Fibroblast of skin of left quadriceps (primary cell): ENCODE results near the gene BCAN.
A peak's percentile ranks its signal among the peaks of the same experiment; 100 is the strongest.

Experiments used
- DNase-seq, 2 experiments: peaks; one replicate each; pipeline ENCODE4 v3.0.0-alpha.2; 2013; ENCODE audit warnings: low read depth in 2 of 2

Gene BCAN

DNA sequence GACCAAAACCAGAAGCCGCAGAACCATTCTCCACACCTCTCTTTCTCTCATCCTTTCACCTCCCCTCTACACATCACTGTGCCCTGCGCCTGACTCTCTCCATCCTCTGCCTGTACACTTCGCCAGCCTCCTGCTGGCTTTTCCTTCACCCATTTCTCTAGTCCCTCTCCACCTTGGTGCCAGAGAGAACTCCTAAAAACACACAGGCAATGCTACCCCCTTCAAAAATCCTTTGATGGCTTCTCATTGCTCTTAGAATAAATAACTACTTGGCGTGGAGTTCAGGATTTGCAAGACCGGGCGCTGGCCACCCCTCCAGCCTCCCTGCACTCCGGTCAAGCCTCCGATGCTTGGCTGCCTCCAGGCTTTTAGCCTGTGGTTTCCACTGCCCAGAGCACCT is 54.8 kb downstream of the BCAN start:
- no peak for DNase-seq

DNA sequence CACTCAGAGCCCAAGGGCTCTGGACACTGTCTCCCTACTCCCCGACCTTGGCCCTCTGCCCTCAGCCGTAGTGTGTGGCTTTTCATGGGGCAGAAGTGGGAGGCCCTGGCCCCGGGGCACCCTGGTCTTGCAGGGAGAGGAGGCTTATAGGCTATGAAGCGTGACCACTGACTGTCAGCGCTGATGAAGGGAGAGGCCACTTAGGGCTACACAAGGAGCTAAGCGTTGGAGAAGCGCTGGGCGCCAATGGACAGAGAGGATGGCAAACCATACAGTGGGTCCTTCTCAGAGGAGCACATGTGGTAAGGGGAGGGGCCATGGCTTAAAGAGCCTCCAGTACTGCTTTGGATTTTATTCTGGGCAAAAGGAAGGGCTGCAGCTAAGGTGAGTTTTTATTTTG is 55.6 kb downstream of the BCAN start:
- DNase-seq: no peak

DNA sequence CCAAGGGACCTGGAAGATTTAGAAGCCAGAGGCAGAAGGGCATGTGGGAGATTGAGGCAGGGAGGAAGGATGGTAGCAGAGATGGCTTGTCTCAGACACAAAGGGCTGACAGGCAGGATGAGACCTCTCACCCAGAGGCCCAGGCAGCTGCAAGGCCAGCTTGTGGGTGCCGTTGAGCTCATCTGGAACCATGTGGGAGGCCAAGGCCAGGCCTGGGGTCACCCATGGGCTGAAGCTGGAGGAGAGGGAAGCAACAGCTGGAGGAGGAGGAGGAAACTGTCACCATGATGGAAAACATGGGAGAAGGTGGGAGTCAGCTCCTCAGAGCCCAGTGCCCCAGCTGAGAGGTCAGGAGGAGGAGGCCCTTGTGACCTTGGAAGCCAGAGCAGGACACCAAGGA is 57.1 kb downstream of the BCAN start:
- no peak for DNase-seq

DNA sequence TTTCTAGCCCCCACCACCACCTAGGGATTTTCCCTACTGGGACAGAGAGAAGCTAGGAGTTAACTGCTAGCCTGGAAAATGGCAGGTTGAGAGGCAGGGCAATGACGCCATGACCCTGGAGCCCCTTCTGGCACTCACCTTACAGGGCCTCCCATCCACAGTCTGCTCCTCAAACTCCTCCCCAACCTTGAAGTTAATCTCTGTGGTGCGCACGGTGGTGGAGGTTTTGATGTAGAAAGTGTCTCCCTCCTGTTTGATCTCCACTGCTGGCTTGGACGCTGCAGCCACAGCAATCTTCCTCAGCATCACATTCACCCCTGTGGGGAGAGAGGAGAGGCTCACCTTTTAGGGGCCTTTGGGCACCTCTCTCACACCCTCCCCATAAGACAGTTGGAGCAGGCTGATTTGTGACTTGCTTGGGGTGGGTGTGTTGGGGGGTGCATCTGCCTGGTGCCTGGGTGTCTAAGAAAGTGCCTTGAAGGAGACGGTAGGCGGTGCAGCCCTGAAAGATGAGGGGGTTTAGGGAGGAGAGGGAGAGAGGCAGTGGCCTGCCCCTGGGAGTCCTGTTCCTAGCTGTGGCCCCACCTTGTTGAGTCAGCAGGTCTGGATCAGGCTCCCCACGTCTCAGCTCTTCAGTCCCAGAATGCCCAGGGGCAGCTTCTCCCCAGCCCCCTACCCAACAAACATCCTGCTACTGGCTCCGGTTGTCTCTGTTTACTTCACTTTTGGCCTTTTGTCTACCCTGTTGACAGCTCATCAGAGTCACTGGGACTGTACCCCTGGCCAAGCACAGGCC is 59.0 kb downstream of the BCAN start:
- no peak for DNase-seq

DNA sequence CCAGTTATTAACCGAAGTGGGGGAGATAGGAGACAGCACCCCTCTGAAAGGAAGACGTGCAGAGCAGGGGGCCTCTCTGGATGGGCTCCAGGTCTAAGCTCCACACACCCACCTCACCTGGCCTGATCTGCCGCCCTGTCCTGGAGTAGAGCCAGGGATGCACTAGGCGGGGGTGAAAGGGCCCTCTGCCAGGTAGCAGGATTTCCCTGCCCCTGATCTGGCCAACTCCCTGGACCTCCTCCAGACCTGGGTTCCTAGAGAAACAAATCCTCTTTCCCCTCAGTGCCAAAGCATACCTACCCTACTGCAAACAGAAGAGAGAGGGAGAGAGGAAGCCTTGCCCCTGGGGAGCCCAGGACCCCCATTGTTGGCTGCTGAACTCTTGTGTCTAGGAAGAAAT is 61.4 kb downstream of the BCAN start:
- no peak for DNase-seq

DNA sequence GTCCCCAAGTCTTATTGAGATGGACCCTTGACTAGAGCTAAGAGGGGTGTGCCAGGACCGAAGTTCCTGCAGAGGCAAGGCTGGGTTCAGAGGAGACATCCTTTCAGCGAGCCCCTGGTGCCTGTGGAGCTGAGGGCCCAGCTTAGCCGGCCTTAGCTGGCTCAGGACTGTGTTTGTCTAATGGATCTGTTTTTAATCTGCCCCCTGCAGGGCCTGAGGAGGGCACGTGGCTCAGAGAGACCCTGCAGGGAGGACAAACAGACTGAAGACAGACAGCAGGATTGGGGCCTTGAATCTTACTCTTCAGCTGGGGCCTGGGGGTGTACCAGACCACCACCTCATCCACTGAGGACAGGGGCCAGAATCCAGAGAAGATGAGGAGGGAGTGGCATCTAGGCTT is 61.8 kb downstream of the BCAN start:
- DNase-seq: no peak

DNA sequence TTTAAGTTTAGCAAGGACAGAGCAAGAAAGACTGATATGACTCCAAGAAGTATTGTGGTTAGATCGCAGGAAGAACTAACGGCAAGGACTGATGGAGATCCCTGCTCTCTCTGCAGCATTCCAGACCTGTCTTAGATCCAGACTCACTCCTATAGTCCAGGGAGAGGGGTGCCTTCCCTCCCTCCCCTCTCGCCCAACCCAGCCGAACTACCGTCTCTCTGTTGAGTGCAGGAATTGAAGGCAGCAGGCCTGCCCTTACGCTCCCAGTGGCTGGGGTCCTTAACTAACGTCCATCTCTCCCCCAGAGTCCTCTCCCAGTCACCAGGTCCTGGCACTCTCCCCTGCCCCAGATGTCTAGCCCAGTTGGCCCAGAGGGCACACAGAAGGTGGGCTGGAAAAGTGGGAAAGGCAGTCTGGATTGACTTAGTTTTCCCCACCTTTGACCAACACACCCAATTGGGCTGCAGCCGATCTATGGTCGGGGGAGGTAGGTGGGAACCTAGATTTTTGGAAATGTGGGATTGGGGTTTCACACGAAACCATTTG is 62.3 kb downstream of the BCAN start:
- DNase-seq: no peak

DNA sequence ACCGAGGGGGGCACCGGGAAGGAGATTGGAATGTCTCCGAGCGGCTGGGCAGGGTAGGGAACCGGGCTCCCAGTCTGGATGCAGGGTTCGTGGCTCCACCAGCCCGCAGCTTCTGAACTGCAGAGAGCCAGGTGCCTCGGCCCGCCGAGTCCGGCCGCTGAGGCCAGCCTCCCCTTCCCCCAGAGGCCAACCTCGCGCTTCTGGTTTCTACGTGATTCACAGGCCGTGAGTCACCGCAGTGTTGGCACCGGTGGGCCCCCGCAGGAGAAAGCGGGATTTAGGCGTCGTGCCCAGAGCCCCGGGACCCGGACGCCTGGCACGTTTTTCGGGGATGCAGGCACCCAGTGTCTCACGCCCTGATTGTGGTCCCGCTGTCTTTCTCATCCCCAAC is 63.0 kb downstream of the BCAN start:
- peak in 1 of 2 experiments; percentile 14 for DNase-seq

DNA sequence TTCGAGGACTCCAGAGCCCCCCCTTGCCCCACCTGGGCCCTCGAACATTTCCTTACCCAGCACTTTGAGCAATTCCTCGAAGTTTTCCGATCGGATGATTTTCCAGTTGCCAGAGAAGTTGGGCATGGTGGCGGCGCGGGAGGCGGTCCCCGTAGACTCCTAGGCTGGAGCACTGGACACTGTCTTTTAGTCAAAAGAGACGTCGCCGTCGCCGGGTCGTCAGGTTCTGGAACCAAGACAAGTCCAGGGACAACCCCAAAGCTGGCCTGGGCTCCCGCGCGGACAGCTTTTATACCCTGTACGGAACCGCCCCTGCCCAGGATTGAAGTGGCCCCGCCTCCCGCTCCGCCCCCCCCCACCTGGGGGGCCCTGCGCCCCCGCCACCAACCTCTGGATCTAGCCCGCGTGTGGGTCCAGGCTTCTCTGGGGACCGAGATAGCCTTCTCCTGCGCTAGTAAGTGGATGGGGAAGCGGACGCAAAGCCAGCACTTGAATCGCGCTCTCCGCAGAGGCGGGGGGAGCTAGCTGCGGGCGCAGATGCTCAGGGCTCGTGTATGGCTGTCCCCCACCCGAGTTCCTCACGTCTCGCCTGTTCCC is 63.5 kb downstream of the BCAN start, which contains the start of gene CRABP2:
Gene CRABP2, minus strand, starts transcription at position 263 of the 597 bp plus-strand sequence. Its CDS starts 137 bp downstream, at position 126.
- peak in 1 of 2 experiments; percentile 36 for DNase-seq

DNA sequence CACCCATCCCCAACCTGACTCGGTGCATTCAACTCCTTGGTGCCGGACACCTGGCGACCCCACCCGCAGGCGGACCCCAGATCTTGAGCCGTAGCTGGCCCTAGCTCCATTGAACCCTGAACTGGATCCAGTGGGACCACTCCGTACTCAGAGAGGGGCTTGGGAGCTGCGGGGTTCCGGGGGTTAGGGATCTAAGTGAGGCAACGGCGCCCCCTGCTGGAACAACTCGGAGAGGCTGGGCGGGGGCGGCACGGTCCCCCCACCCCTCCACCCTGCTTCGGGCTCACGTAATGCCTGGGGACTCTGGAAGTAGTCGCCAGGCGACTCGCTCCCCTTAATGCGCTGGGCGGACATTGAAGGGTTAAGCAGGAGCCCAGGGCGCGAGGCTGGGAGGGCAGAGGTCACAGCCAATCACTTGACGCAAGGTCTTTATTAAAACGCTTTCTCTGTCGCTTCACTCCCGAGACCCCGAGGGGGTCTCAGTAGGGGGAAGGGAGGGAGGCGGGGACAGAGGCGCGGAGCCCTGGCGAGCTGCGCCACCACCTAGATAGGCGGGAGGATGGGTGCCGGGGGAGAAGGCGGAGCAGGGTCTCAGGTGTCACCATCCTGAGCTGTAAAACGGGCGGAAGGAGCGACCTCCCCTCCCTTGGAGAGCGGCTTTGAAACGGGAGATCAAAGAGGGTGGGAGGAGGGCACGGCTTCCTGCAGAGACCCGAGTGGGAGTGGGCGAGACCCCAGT is 64.2 kb downstream of the BCAN start:
- peak in 1 of 2 experiments; percentile 55 for DNase-seq

DNA sequence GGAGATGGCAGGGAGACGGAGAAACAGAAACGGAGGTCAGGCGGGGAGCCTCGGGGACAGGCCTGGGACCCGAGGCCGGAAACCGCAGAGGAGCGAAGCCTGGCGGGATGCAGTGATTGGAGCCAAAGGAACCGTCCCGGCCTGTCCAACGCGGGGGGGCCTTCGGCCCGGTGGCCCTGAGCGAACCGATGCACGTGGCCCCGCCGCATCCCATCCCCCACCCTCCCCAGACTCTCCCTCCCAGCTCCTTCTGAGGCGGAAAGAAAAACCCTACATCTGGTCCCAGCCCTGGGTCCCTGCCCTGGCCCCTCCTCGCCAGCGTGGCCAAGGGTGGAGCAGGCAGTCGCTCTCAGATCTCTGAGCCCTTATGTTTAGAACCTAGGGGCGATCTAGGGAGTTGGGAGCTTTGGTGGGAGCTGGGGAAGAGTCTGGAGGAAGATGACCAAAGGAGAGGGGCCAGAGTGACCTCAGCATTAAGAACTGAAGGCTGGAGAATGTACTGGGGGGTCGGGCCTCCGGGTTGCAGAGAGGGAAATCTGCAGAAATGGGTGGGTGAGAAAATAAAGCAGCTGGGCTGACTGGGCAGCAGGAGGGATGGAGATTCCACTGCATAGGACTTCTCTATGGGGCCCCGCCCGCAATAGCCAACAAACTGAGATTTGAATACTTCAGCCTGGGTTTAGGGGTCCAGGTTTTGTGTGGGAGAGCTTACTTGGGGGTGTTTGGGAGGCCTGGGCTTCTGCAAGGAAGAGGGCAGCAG is 64.9 kb downstream of the BCAN start:
- DNase-seq: peak in 1 of 2 experiments; percentile 66

DNA sequence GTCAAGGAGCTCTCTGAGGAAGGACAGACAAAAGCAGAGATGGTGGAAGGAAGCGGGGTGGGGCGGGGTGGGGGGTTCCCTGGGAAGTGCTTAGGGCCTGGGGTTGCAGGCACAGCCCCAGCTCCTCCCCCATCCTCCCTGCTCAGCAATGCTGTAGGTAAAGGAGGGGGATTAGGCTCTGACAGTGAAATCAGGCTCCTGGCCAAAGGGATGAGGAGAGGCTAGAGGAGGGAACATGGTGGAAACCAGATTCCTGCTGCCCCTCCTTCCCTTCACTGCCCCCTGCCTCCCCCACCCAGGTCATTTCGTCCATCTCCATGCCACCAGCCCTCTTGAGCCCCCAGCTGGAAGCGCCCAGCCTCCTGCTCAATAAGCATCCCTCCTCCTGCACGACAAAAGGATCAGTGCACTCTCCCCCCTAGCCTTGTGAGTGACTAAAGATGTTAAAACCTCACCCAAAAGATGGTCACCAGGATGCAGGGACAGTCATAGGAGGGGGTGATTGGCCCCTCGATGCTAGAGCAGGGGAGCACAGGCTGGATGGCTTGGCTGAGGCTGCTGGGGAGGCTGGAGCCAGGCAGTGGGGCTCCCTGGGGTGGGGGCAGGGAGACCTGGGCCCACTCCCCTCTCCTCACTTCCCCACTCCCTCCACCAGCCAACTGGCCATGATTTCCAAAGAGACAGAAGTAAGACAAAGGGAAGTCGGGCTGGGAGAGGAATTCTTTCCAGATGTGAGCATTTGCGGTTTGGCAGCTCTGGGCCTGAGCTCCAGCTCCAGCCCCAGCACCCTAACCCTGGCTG is 65.7 kb downstream of the BCAN start:
- peak; percentile 74 to 78 for DNase-seq

DNA sequence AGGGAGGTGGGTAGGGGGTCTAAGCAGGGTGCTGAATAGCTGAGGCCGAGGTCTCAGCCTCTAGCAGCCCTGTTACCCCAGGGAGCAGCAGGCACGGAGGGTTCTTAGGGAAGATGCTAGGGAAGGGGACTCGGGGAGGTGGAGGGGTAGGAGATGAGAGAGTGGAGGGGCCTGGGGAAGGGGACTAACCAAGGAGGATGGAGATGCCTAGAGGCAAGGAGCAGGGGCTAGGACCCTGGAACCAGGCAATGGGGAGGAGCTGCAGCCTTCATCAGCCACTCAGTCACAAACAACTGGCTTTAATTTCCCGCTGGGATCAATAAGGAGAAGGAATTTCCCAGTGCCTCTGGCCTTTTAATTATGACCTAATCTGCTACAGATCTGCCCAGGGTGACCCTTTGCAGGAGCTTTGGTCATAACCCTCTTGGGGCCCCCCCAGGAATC is 66.3 kb downstream of the BCAN start:
- peak in 1 of 2 experiments; percentile 25 for DNase-seq

DNA sequence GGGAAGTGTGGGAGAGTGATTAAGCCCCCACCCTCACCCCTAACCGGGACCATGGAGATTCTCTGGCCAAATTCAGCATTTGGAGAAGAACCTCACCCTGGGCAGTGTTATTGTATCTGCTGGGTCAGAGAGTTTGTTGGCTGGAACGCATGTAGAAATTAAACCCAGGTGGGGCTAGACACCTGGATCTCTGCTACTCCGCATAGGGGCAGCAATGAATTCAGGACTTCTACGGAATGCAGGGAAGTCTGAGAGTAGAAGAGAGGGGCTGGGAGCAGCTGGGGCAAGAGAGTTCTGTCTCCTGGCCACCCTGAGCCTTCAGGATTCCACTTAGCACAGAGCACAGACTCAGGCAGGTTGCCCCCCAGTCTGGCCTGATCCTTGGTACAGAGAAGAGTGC is 67.1 kb downstream of the BCAN start:
- DNase-seq: no peak
